Mesothelial cell of epicardium (in vitro differentiated cells): ENCODE results near the gene VAMP4. TPM values are rescaled to one million over a fixed set of nuclear protein-coding genes. Genes with fewer than 3 reads are reported as not detected.
A peak's percentile ranks its signal among the peaks of the same experiment; 100 is the strongest.

Experiments used
- DNase-seq, 2 experiments: peaks; one replicate each; pipeline ENCODE4 v3.0.0; 2021; ENCODE audit warnings: low spot score in 2 of 2; ENCODE audit not compliant: unreplicated experiment in 2 of 2
- H3K27ac Mint-ChIP-seq: 2 replicates; pipeline ENCODE4 v1.8.0; 2021; ENCODE audit warnings: mixed read lengths
- H3K27me3 Mint-ChIP-seq: 2 replicates; pipeline ENCODE4 v1.8.0; 2021; ENCODE audit warnings: low read depth, mixed read lengths
- H3K36me3 Mint-ChIP-seq: 2 replicates; pipeline ENCODE4 v1.8.0; 2021; ENCODE audit warnings: mixed read lengths
- H3K4me1 Mint-ChIP-seq: 2 replicates; pipeline ENCODE4 v1.8.0; 2021; ENCODE audit warnings: mixed read lengths
- H3K4me3 Mint-ChIP-seq: 2 replicates; pipeline ENCODE4 v1.8.0; 2021; ENCODE audit warnings: mild to moderate bottlenecking, moderate library complexity, mixed read lengths
- H3K9me3 Mint-ChIP-seq: 2 replicates; pipeline ENCODE4 v1.8.0; 2021; ENCODE audit warnings: mixed read lengths
- CTCF ChIP-seq: fragments of 200-600 bp; sonication (generic); IDR thresholded peaks from one replicate; pipeline ENCODE4 v1.5.0; 2021; ENCODE audit warnings: antibody characterized with exemption; ENCODE audit not compliant: unreplicated experiment
- total RNA-seq: library from RNA; stranded (reverse); gene quantifications from 3 replicates; pipeline ENCODE4 v1.2.1, GENCODE V29; 2021

Gene VAMP4
- total RNA-seq, 1 donor from 2014 or later: 8.1 TPM

GRCh38 chr1:171668372-171668771, 73.5 kb downstream of the VAMP4 start:
- H3K4me3 Mint-ChIP-seq: no peak overlapping the region
- H3K27ac Mint-ChIP-seq: no peak overlapping the region
- H3K9me3 Mint-ChIP-seq: peaks cover 6% of the 10 kb centered on the region
- H3K36me3 Mint-ChIP-seq: no peaks in the 10 kb centered on the region
- no peak for TF ChIP-seq CTCF
- no peaks in the 10 kb centered on the region for H3K27me3 Mint-ChIP-seq
- peaks cover 5% of the 10 kb centered on the region for H3K4me1 Mint-ChIP-seq
- no peak for DNase-seq

- Mint-ChIP-seq H3K4me1 (peaks cover 20% of the 10 kb centered on the region), H3K27me3 (no peaks in the 10 kb centered on the region), H3K27ac (no peak overlapping the region), H3K36me3 (no peaks in the 10 kb centered on the region), H3K9me3 (no peaks in the 10 kb centered on the region), H3K4me3 (no peak overlapping the region)
- TF ChIP-seq CTCF: no peak
- DNase-seq: no peak
These were observed 75.6 kb downstream of the VAMP4 start for GRCh38 chr1:171666114-171666769.

- no peaks in the 10 kb centered on the region for H3K36me3 Mint-ChIP-seq
These were observed 76.9 kb downstream of the VAMP4 start for GRCh38 chr1:171664976-171665375.

GRCh38 chr1:171663854-171664575, 77.8 kb downstream of the VAMP4 start:
- no peak for TF ChIP-seq CTCF
- no peaks in the 10 kb centered on the region for H3K36me3 Mint-ChIP-seq
- no peak for DNase-seq
- H3K27ac Mint-ChIP-seq: peak overlapping the region; percentile 32
- no peaks in the 10 kb centered on the region for H3K27me3 Mint-ChIP-seq
- H3K4me1 Mint-ChIP-seq: peaks cover 33% of the 10 kb centered on the region
- no peaks in the 10 kb centered on the region for H3K9me3 Mint-ChIP-seq
- no peak overlapping the region for H3K4me3 Mint-ChIP-seq

More at GRCh38 chr1:171664976-171665375, 76.9 kb downstream of the VAMP4 start:
- Mint-ChIP-seq H3K27me3 (no peaks in the 10 kb centered on the region), H3K4me3 (no peak overlapping the region), H3K9me3 (no peaks in the 10 kb centered on the region), H3K4me1 (peaks cover 31% of the 10 kb centered on the region), H3K27ac (no peak overlapping the region)
- TF ChIP-seq CTCF: no peak
- DNase-seq: no peak

- peaks cover 33% of the 10 kb centered on the region for H3K4me1 Mint-ChIP-seq
- peak overlapping the region; percentile 19 for H3K27ac Mint-ChIP-seq
- H3K27me3 Mint-ChIP-seq: no peaks in the 10 kb centered on the region
- H3K4me3 Mint-ChIP-seq: no peak overlapping the region
- no peaks in the 10 kb centered on the region for H3K36me3 Mint-ChIP-seq
- no peak for TF ChIP-seq CTCF
- DNase-seq: no peak
- no peaks in the 10 kb centered on the region for H3K9me3 Mint-ChIP-seq
These were observed 78.6 kb downstream of the VAMP4 start for GRCh38 chr1:171663036-171663853.
